Astrocyte of the cerebellum (primary cell): ENCODE measurements around the gene PITX3.
"Not testable (repeated sequence)": the region's sequence is repeated elsewhere in the genome, so short reads cannot be mapped to it uniquely, and the experiment has no call there.

Experiments used
- DNase-seq: peaks from one replicate; pipeline ENCODE4 v3.0.0-alpha.2; 2011; ENCODE audit warnings: low read depth
- H3K4me3 ChIP-seq: 2 replicates; pipeline ENCODE4 v1.5.1; 2011; ENCODE audit warnings: mild to moderate bottlenecking, low read depth, low read length, moderate library complexity
- in situ Hi-C: cut with HindIII; loops from 2 replicates; pipeline ENCODE4 v1.10.0; 2017; ENCODE audit warnings: low sequenced_read_pairs
- TF ChIP-seq, protein P1 (sequence below): IDR thresholded peaks from 2 replicates; pipeline ENCODE4 v1.5.1; 2012; ENCODE audit warnings: low read length, low read depth, moderate library complexity, mild to moderate bottlenecking; ENCODE audit errors: missing control alignments

The PITX3 gene

GRCh38 chr10:102226542-102226870 is 14.8 kb downstream of the PITX3 start:
- peak overlapping the region; percentile 11 for H3K4me3 ChIP-seq
- DNase-seq, result no peak
- TF ChIP-seq, protein P1, sequence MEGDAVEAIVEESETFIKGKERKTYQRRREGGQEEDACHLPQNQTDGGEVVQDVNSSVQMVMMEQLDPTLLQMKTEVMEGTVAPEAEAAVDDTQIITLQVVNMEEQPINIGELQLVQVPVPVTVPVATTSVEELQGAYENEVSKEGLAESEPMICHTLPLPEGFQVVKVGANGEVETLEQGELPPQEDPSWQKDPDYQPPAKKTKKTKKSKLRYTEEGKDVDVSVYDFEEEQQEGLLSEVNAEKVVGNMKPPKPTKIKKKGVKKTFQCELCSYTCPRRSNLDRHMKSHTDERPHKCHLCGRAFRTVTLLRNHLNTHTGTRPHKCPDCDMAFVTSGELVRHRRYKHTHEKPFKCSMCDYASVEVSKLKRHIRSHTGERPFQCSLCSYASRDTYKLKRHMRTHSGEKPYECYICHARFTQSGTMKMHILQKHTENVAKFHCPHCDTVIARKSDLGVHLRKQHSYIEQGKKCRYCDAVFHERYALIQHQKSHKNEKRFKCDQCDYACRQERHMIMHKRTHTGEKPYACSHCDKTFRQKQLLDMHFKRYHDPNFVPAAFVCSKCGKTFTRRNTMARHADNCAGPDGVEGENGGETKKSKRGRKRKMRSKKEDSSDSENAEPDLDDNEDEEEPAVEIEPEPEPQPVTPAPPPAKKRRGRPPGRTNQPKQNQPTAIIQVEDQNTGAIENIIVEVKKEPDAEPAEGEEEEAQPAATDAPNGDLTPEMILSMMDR, result no peak
- in situ Hi-C loops, result loop anchor here (5.0 to 10.0 kb wide), 4 partner anchors 59 to 278 kb away; partner anchors contain the start of genes ACTR1A and SUFU

DNA sequence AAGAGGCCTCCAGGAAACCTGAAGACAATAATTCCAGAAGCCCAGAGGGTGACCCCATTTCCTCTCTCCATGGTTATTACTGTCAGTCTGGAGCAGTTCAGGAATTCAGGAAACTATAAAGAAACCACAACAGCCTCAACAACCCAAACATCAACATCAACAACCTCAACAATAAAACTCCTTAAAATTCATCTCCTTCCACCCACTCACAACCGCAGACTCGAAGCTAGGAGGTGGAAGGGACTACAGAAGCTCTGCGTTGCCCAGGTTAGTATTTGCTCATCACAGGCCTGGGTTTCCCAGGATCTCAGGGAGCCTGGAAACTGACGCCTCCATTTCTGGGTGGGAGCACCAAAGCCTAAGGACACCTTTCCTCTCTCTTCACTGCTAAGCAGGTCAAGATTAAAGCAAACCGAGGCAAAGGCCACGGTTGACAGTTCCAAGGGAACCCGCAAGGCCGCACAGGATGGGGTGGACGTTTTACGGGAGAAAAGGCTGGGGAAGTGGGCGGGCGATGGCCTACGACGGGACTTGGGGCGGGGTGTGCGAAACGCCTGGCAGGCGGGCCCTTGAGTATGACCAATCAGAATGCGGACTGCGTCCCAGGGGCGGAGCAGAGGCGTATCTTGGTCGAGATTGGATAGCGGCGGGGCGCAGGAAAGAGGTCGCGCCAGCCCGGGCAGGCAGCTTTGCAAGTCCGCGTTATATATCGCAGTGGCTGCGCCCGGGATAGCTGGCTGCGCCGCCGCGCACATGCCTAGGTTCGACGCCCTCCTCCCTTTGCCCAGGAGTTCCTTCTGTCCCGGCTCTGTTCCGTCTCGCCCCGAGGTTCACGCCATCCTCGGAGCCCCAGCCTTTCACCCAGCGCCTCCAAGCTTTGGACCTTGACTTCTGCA is 15.4 kb downstream of the PITX3 start, which contains the start of gene ELOVL3:
ELOVL3 (plus strand) TSS at position 654 of the 896 bp plus-strand sequence. CDS start 250 bp downstream, outside the sequence.
- TF ChIP-seq, protein P1, result no peak
- peak within 1 kb of the TSS; percentile 11 for H3K4me3 ChIP-seq
- peak; percentile 76 for DNase-seq
- in situ Hi-C loops, result loop anchor here (5.0 to 10.0 kb wide), 4 partner anchors 59 to 279 kb away; partner anchors contain the start of genes ACTR1A and SUFU

DNA sequence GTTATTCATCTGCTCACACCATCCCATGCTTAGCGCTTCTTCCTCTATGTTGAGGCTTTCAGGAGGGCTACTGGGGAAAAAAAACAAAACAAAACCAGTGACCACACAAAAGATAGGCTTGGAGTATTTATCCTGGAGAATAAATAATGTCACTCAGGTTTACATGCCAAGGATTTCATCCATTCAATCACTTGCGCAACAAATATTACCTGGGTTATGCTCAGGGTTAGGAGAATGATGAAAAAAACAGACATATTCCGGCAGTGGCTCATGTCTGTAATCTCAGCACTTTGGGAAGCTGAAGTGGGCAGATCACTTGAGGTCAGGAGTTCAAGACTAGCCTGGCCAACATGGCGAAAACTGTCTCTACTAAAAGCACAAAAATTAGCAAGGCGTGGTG is 18.5 kb downstream of the PITX3 start:
- DNase-seq, result no peak
- H3K4me3 ChIP-seq, result no peak overlapping the region
- in situ Hi-C loops, result loop anchor here (10.0 kb wide), 2 partner anchors 82 to 282 kb away; partner anchors contain the start of genes ACTR1A and SUFU
- TF ChIP-seq, protein P1, result no peak

GRCh38 chr10:102220612-102221011 is 20.7 kb downstream of the PITX3 start:
- H3K4me3 ChIP-seq, result no peak overlapping the region
- no peak for DNase-seq
- TF ChIP-seq, protein P1, result no peak
- in situ Hi-C loops, result loop anchor here (10.0 kb wide), 2 partner anchors 84 to 284 kb away; partner anchors contain the start of genes ACTR1A and SUFU

- no peak overlapping the region for H3K4me3 ChIP-seq
- no peak for DNase-seq
- in situ Hi-C loops, result no loop called here
- TF ChIP-seq, protein P1, result no peak
Observed at GRCh38 chr10:102219370-102219769, 21.9 kb downstream of the PITX3 start.

DNA sequence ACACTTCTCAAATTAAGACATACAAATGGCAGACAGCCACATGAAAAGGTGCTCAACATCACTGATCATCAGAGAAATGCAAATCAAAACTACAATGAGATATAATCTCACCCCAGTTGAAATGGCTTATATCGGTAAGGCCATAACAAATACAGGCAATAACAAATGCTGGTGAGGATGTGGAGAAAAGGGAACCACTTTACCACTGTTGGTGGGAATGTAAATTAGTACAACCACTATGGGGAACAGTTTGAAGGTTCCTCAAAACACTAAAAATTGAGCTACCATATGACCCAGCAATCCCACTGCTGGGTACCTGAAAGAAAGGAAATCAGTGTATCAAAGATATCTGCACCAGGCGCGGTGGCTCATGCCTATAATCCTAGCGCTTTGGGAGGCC is 27.7 kb downstream of the PITX3 start:
- DNase-seq, H3K4me3 ChIP-seq, in situ Hi-C loops: not testable (repeated sequence)

DNA sequence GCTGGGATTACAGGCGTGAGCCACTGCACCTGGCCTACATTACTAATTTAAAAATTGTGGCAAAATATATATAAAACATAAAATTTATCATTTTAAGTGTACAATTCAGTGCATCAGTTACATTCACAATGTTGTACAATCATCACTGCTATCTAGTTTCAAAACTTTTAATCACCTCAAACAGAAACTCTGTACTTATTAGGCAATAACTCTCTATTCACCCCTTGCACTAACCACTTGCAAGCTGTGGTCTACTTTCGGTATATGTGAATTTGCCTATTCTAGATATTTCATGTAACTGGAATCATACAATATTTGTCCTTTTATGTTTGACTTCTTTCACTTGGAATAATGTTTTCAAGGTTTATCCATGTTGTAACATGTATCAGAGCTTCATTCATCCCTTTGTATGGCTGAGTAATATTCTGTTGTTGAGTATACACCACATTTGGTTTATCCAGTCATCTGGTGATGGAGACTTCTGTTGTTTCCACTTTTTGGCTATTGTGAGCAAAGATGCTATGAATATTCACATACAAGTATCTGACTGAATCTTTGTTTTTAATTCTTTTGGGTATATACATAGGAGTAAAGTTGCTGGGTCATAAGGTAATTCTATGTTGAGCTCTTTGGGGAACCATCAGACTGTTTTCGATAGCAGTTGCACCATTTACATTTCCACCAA is 29.6 kb downstream of the PITX3 start:
- no peak for DNase-seq
- no peak overlapping the region for H3K4me3 ChIP-seq
- in situ Hi-C loops, result no loop called here
- TF ChIP-seq, protein P1, result no peak
